GM08714 (cell line): ENCODE results near the gene PPFIA2.

ENCODE experiments used
- H3K4me3 ChIP-seq: fragments of 200-500 bp; sonication (Bioruptor generic); 2 replicates; pipeline ENCODE4 v1.5.1; 2014; ENCODE audit warnings: mild to moderate bottlenecking, low read length, inconsistent platforms
- ZNF274 ChIP-seq: IDR thresholded peaks from 2 replicates; pipeline ENCODE4 v1.6.1; 2012; ENCODE audit warnings: mild to moderate bottlenecking, low read depth, low read length

Gene PPFIA2

GRCh38 chr12:81208187-81208911, 550.8 kb downstream of the PPFIA2 start:
- TF ChIP-seq ZNF274, result no peak
- no peak overlapping the region for H3K4me3 ChIP-seq
